H9 (cell line): ENCODE data around the gene LAMP1. TPM values are rescaled to one million over a fixed set of nuclear protein-coding genes. Genes with fewer than 3 reads are reported as not detected.

Source experiments
- DNase-seq: peaks from one replicate; pipeline ENCODE4 v3.0.0-alpha.2; 2017
- H2AFZ ChIP-seq: one replicate; pipeline ENCODE4 v1.6.1; 2013; ENCODE audit warnings: mild to moderate bottlenecking, low read length, control low read depth, moderate library complexity
- H2AK5ac ChIP-seq: 2 replicates; pipeline ENCODE4 v1.6.1; 2013; ENCODE audit warnings: low read length, control low read depth, mixed read lengths; ENCODE audit not compliant: insufficient read length
- H2BK120ac ChIP-seq: one replicate; pipeline ENCODE4 v1.6.1; 2013; ENCODE audit warnings: low read depth, mild to moderate bottlenecking, low read length, control low read depth, inconsistent platforms; ENCODE audit not compliant: poor library complexity, severe bottlenecking
- H2BK12ac ChIP-seq: 2 replicates; pipeline ENCODE4 v1.6.1; 2013; ENCODE audit warnings: low read length, control low read depth, mixed read lengths, low read depth; ENCODE audit not compliant: insufficient read length
- H2BK15ac ChIP-seq: 2 replicates; pipeline ENCODE4 v1.6.1; 2013; ENCODE audit warnings: low read depth, low read length, control low read depth
- H2BK20ac ChIP-seq: one replicate; pipeline ENCODE4 v1.6.1; 2013; ENCODE audit warnings: low read depth, mild to moderate bottlenecking, low read length, control low read depth, inconsistent platforms; ENCODE audit not compliant: poor library complexity, severe bottlenecking
- H2BK5ac ChIP-seq: 2 replicates; pipeline ENCODE4 v1.6.1; 2013; ENCODE audit warnings: low read length, control low read depth, mixed read lengths; ENCODE audit not compliant: insufficient read length
- H3K14ac ChIP-seq: 2 replicates; pipeline ENCODE4 v1.6.1; 2013; ENCODE audit warnings: low read length, control low read depth; ENCODE audit not compliant: insufficient read depth
- H3K18ac ChIP-seq: 2 replicates; pipeline ENCODE4 v1.6.1; 2013; ENCODE audit warnings: low read depth, mild to moderate bottlenecking, mixed read lengths, low read length, control low read depth; ENCODE audit not compliant: insufficient read length
- H3K23ac ChIP-seq: 2 replicates; pipeline ENCODE4 v1.6.1; 2013; ENCODE audit warnings: low read length, control low read depth, mixed read lengths, low read depth; ENCODE audit not compliant: insufficient read length
- H3K23me2 ChIP-seq: 2 replicates; pipeline ENCODE4 v1.6.1; 2013; ENCODE audit warnings: low read depth, mild to moderate bottlenecking, mixed read lengths, low read length, control low read depth; ENCODE audit not compliant: insufficient read length, poor library complexity, severe bottlenecking
- H3K27ac ChIP-seq: 2 replicates; pipeline ENCODE4 v1.5.1; 2013; ENCODE audit warnings: low read length, control low read depth, mixed read lengths, low read depth; ENCODE audit not compliant: insufficient read length
- H3K27me3 ChIP-seq: 2 replicates; pipeline ENCODE4 v1.6.1; 2013; ENCODE audit warnings: low read length, control low read depth, inconsistent platforms; ENCODE audit not compliant: insufficient read depth
- H3K4ac ChIP-seq: 2 replicates; pipeline ENCODE4 v1.6.1; 2013; ENCODE audit warnings: low read depth, mild to moderate bottlenecking, control low read depth, inconsistent platforms, low read length, moderate library complexity
- H3K4me1 ChIP-seq: 2 replicates; pipeline ENCODE4 v1.6.1; 2013; ENCODE audit warnings: low read length, control low read depth, inconsistent platforms; ENCODE audit not compliant: insufficient read depth
- H3K4me2 ChIP-seq: 2 replicates; pipeline ENCODE4 v1.6.1; 2013; ENCODE audit warnings: low read length, control low read depth, mixed read lengths; ENCODE audit not compliant: insufficient read length, insufficient read depth
- H3K56ac ChIP-seq: 2 replicates; pipeline ENCODE4 v1.6.1; 2013; ENCODE audit warnings: low read depth, mild to moderate bottlenecking, mixed read lengths, low read length, control low read depth; ENCODE audit not compliant: insufficient read length
- H3K79me1 ChIP-seq: 2 replicates; pipeline ENCODE4 v1.6.1; 2013; ENCODE audit warnings: low read depth, mild to moderate bottlenecking, moderate library complexity, low read length, control low read depth, inconsistent platforms; ENCODE audit not compliant: insufficient read depth, poor library complexity, severe bottlenecking
- H3K79me2 ChIP-seq: 2 replicates; pipeline ENCODE4 v1.6.1; 2013; ENCODE audit warnings: low read length, control low read depth, inconsistent platforms; ENCODE audit not compliant: insufficient read depth
- H3K9ac ChIP-seq: 2 replicates; pipeline ENCODE4 v1.6.1; 2013; ENCODE audit warnings: low read length, control low read depth, mixed read lengths; ENCODE audit not compliant: insufficient read length; ENCODE audit errors: extremely low read depth
- H3K9me3 ChIP-seq: one replicate; pipeline ENCODE4 v1.6.1; 2013; ENCODE audit warnings: low read depth, low read length, inconsistent platforms; ENCODE audit not compliant: control insufficient read depth
- H3T11ph ChIP-seq: one replicate; pipeline ENCODE4 v1.6.1; 2013; ENCODE audit warnings: mild to moderate bottlenecking, low read length, control low read depth, inconsistent platforms
- H4K20me1 ChIP-seq: one replicate; pipeline ENCODE4 v1.6.1; 2013; ENCODE audit not compliant: control insufficient read depth, insufficient read length, insufficient read depth
- H4K5ac ChIP-seq: 2 replicates; pipeline ENCODE4 v1.6.1; 2013; ENCODE audit warnings: low read depth, mild to moderate bottlenecking, mixed read lengths, low read length, control low read depth; ENCODE audit not compliant: insufficient read length
- H4K8ac ChIP-seq: replicated peaks from 2 replicates; pipeline ENCODE4 v1.6.1; 2013; ENCODE audit warnings: low read length, control low read depth, mixed read lengths, low read depth; ENCODE audit not compliant: insufficient read length
- H4K91ac ChIP-seq: 2 replicates; pipeline ENCODE4 v1.6.1; 2013; ENCODE audit warnings: low read depth, mild to moderate bottlenecking, moderate library complexity, mixed read lengths, low read length, control low read depth; ENCODE audit not compliant: insufficient read length
- H3K27ac Mint-ChIP-seq, 3 experiments: 2 replicates in 2 of 3; 3 replicates in 1 of 3; pipeline ENCODE4 v1.8.0; 2020 to 2021; ENCODE audit warnings: mixed read lengths in 3 of 3, mild to moderate bottlenecking in 1 of 3, moderate library complexity in 1 of 3
- H3K27me3 Mint-ChIP-seq: 2 replicates; pipeline ENCODE4 v1.8.0; 2021; ENCODE audit warnings: low read depth, mild to moderate bottlenecking, moderate library complexity, mixed read lengths
- H3K36me3 Mint-ChIP-seq, 3 experiments: 2 replicates in 2 of 3; 3 replicates in 1 of 3; pipeline ENCODE4 v1.8.0; 2020 to 2021; ENCODE audit warnings: low read depth in 3 of 3, mixed read lengths in 3 of 3; ENCODE audit not compliant: insufficient read depth in 1 of 3
- H3K4me1 Mint-ChIP-seq, 2 experiments: 2 replicates each; pipeline ENCODE4 v1.8.0; 2020; ENCODE audit warnings: mixed read lengths in 2 of 2
- H3K4me3 Mint-ChIP-seq, 2 experiments: 2 replicates in 1 of 2; 3 replicates in 1 of 2; pipeline ENCODE4 v1.8.0; 2020 to 2021; ENCODE audit warnings: mild to moderate bottlenecking in 2 of 2, mixed read lengths in 2 of 2, moderate library complexity in 1 of 2
- H3K9me3 Mint-ChIP-seq, 2 experiments: 2 replicates in 1 of 2; 3 replicates in 1 of 2; pipeline ENCODE4 v1.8.0; 2020; ENCODE audit warnings: mild to moderate bottlenecking in 2 of 2, mixed read lengths in 2 of 2, moderate library complexity in 1 of 2
- CTCF ChIP-seq: fragments of 200-600 bp; sonication (generic); conservative IDR thresholded peaks from 3 replicates; pipeline ENCODE4 v1.8.0; 2021; ENCODE audit warnings: antibody characterized with exemption, mild to moderate bottlenecking
- WGBS: extraction: QIAGEN DNeasy Blood & Tissue Kit; methylation state at CpG from one replicate; pipeline ENCODE4 v1.1.7; 2013; ENCODE audit warnings: missing lambda C conversion rate, low lambda C conversion rate, mixed read lengths; ENCODE audit not compliant: insufficient read length; ENCODE audit errors: extremely low coverage; 5-methylcytosine and 5-hydroxymethylcytosine counted together
- total RNA-seq: library from RNA; stranded (reverse); gene quantifications from 2 replicates; pipeline ENCODE4 v1.2.1, GENCODE V29; 2021

LAMP1 gene
- total RNA-seq, 1 experiment from 2014 or later, result 131 TPM

GRCh38 chr13:113323869-113324268 is 26.8 kb downstream of the LAMP1 start:
- no peak overlapping the region for H2AK5ac ChIP-seq
- H3K36me3 Mint-ChIP-seq, result peaks cover 39 to 75% (median 72%) of the 10 kb centered on the region in 3 experiments; a peak in 6 of 7 replicates
- no peak for TF ChIP-seq CTCF
- H3K4me2 ChIP-seq, result no peak overlapping the region
- no peak overlapping the region for H3K9ac ChIP-seq
- H2BK5ac ChIP-seq, result no peak overlapping the region
- no peaks in the 10 kb centered on the region for H3K9me3 ChIP-seq
- H3K79me2 ChIP-seq, result no peaks in the 10 kb centered on the region
- H4K91ac ChIP-seq, result no peak overlapping the region
- no peak overlapping the region for H2BK15ac ChIP-seq
- no peaks in the 10 kb centered on the region for H3K23me2 ChIP-seq
- H2AFZ ChIP-seq, result no peak overlapping the region
- H3K27ac ChIP-seq, result no peak overlapping the region
- H2BK12ac ChIP-seq, result no peak overlapping the region
- WGBS, result no CpG with 5 or more reads among the region's 7 CpGs
- H3K27ac Mint-ChIP-seq, result 0 out of 7 replicates have a peak overlapping the region, but pooled peaks of 1 of the 3 experiments have one; percentile 26
- H3K23ac ChIP-seq, result no peak overlapping the region
- peaks cover 3% of the 10 kb centered on the region; the same call in 1 of the 2 replicates for H3K27me3 Mint-ChIP-seq
- no peak for DNase-seq
- H4K20me1 ChIP-seq, result peaks cover 3% of the 10 kb centered on the region
- no peaks in the 10 kb centered on the region for H3K79me1 ChIP-seq
- H3K27me3 ChIP-seq, result no peaks in the 10 kb centered on the region
- H3K4ac ChIP-seq, result no peak overlapping the region
- no peak overlapping the region for H3K56ac ChIP-seq
- no peak overlapping the region for H2BK120ac ChIP-seq
- peaks cover 0 to 2% of the 10 kb centered on the region in 2 experiments; a peak in 1 of 4 replicates for H3K4me1 Mint-ChIP-seq
- H3K9me3 Mint-ChIP-seq, result no peaks in the 10 kb centered on the region
- H2BK20ac ChIP-seq, result no peak overlapping the region
- no peak overlapping the region for H3K18ac ChIP-seq
- H3K4me1 ChIP-seq, result no peaks in the 10 kb centered on the region
- no peak overlapping the region for H3K14ac ChIP-seq
- no peak overlapping the region for H4K8ac ChIP-seq
- H3K4me3 Mint-ChIP-seq, result no peak overlapping the region
- no peak overlapping the region for H3T11ph ChIP-seq
- no peak overlapping the region for H4K5ac ChIP-seq
